NCI-H226 (cell line): ENCODE results near the gene TMSB10.
"Not testable (repeated sequence)": the region's sequence is repeated elsewhere in the genome, so short reads cannot be mapped to it uniquely, and the experiment has no call there.

Experiments
- DNase-seq: peaks from one replicate; pipeline ENCODE4 v3.0.0-alpha.2; 2015

Gene TMSB10

DNA sequence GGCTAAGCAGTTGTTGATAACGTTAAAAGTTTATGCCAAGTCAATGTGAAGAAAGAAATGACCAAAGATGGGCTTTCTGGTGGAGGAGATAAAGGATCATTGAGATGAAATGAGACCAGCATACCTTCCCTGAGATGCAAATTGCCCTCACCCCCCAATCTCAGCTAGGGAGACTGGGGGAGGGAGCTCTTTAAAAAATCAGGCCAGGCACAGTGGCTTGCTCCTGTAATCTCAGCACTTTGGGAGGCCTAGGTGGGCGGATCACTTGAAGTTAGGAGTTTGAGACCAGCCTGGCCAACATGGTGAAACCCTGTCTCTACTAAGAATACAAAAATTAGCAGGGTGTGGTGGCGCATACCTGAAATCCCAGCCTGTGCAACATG, 34.6 kb downstream of the TMSB10 start:
- DNase-seq: no peak

- DNase-seq: no peak
Observed at GRCh38 chr2:84940831-84941412, 35.5 kb downstream of the TMSB10 start.

GRCh38 chr2:84942166-84942565, 36.7 kb downstream of the TMSB10 start:
- no peak for DNase-seq

DNA sequence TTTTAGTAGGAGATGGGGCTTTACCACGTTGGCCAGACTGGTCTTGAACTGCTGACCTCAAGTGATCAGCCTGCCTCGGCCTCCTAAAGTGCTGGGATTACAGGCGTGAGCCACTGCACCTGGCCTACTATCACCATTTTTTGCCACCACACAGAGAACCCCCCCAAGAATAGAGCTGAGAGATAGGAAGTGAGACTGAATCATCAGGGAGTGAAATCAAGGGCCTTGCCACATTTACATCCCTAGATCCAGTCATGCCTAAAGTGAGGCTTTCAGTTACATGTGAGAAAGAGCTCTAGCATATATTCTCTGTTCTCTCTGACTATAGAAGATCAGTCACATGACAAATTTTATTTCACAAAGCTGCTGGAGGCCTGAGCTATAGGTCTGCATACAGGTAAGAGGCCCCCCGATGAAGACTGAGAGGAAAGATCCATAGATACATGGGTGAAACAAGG, 37.5 kb downstream of the TMSB10 start:
- peak; percentile 65 for DNase-seq

- DNase-seq: no peak
Observed at GRCh38 chr2:84944295-84944909, 38.9 kb downstream of the TMSB10 start.

GRCh38 chr2:84945838-84946203, 40.4 kb downstream of the TMSB10 start:
- not testable (repeated sequence) for DNase-seq

DNA sequence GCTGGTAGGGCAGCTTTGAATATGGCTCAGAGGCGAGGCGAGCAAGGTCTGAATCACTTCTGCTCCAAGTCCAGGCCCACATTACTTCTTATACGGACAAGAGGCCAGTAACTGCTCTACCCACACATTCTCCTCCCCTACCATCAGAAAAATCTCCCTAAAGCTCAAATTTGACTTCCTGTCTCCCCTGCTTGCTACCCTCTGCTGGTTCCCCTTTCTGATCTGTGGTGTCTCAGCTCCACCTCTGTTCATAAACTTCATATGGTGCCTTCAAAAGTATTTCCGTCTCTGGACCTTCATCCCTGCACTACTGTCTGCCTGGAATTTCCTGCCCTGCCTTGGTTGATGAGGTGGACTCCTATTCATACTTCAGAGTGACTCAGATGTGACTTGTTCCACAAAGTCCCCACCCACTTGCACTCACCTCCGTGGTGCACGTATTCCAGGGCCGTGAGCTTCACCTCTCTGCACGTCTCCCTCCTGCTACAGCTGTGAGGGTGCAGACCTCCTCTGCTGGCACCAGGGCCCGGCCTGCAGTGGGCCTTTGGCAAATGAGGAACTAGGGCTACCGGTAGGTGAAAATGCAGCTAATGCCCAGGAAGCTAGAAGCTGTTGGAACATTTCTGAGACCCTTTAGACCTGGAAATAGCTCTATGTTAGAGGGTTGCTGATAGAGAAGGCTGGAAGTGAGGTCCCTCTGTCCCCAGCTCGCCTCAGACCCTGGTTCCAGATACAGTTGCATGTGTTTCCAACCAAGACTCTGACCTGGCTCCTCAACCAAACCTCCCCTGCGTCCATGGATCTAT, 41.0 kb downstream of the TMSB10 start:
- peak; percentile 90 for DNase-seq

DNA sequence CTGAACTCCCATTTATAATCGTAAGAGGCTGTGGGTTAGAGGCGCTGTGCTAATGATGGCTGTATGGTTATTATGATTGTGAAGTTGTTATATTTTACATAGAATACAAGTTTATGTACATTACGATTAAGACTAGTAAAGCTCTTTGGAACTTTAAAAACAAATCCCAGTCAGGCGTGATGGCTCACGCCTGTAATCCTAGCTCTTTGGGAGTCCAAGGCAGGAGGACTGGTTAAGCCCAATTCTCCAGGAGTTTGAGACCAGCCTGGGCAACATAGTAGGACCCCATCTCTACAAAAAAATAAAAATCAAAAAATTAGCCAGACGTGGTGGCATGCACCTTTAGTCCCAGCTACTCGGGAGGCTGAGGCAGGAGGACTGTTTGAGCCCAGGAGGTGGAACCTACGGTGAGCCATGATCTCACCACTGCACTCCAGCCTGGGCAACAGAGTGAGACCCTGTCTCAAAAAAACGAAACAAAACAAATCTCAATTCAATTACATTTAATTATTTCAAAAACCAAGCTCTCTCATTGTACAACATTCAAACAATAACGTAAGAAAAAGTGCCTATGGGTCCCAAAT, 41.6 kb downstream of the TMSB10 start:
- no peak for DNase-seq

GRCh38 chr2:84953535-84953934, 48.1 kb downstream of the TMSB10 start:
- no peak for DNase-seq

GRCh38 chr2:84954329-84954728, 48.9 kb downstream of the TMSB10 start:
- DNase-seq: no peak
